HG03108 (cell line): ENCODE data around the gene FAM124A.
"Not testable (repeated sequence)": the region's sequence is repeated elsewhere in the genome, so short reads cannot be mapped to it uniquely, and the experiment has no call there.

Experiments used
- ATAC-seq: cut with Tn5 transposase; IDR thresholded peaks from one replicate; pipeline ENCODE4 v1.9.1; 2021; ENCODE audit warnings: moderate library complexity; ENCODE audit not compliant: unreplicated experiment

FAM124A gene

DNA sequence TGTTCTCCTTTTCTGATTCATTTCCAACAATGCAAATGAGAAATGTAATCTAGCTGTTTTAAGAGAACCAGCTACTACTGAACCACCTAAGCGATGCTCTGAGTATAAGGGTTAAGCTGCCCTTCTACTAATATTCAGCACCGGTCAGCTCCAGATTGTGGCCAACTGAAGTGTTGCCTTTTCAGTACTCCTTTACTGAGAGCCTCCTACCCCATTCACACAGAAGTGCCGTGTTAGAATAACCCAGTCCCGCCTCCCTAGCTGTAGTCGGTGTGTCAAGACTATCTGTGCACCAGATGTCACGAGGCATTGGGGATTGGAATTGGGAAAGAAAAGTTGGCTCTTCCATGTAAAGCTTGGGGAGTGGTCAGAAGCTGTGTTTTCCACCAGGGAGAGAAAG is 45.4 kb downstream of the FAM124A start:
- ATAC-seq = no peak

DNA sequence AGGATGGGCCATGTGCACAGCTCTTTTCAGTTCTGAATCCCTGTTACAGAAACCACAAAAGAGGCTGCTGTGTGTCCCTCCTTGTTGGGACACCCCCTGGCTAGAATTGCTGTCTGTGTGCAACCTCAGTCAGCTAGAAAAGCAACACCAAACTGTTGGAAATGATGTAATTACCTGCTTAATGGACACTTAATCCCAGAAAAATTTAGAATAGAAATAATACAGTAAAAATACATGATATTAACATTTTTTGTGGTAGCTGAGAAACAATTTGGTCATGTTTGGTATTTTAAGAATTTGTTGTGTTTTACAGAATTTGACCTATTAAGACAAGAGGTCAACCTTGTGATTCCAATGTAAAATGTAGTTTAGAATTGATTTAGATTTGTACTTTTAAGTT is 46.8 kb downstream of the FAM124A start:
- no peak for ATAC-seq

DNA sequence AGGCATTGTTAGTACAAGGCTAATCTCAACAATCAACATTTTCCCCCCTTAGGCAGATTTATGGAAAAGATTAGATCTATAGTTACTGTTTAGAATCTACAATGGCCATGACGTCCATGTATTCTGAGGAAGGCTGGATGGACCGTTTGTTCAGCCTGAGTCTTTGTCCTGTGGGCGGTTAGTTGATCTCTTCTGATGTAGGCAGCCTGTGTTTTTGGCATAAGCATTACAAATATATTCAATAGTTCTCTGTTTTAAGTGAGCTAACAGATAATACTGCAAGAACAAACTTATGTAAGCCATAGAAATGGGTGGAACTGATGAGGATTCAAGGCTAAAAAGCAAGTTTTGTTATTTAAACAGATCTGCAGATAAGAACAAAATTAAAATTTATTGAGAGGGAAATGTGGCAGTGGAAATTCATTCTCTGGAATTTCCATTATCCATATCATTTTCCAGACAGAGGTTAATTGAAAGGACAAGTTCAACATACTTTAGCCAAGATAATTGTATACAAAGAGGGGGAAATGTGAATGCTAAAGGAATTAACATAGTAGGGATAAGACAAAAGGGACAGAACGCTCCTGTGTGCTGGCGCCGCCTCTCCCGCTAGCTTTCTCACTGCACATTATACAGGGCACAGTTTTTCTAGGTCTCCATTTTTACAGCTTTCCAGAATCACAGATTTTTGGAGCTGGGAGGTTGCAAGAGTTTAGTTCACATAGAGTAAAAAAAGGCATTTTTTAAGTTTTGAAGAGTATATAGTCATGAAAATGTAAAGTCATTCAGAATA is 48.6 kb downstream of the FAM124A start:
- no peak for ATAC-seq

DNA sequence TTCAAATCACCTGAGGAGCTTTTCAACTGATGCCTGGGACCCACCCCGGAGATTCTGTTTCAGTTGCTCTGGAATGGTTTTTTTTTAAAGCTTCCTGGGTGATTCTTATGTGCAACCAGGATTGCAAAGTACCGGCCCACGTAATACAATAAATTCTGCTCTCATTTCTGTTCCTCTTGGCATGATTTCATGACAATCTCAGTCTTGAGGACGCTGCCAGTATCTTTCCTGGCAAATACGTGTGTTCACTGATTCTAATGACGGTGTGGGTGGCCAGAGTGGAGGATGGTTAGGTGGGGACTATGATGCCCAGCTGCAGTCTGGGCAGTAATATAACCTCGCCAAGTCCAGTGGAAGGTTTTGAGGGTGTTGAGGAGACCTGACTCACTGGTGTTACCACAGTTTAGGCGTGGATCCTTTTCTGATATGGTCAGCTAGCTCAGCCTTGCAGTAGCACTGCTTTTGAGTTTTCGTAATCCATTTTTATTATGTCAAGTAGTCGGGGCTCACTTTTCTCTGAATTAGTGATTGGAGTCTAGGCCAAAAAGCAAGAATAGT is 49.4 kb downstream of the FAM124A start:
- no peak for ATAC-seq

DNA sequence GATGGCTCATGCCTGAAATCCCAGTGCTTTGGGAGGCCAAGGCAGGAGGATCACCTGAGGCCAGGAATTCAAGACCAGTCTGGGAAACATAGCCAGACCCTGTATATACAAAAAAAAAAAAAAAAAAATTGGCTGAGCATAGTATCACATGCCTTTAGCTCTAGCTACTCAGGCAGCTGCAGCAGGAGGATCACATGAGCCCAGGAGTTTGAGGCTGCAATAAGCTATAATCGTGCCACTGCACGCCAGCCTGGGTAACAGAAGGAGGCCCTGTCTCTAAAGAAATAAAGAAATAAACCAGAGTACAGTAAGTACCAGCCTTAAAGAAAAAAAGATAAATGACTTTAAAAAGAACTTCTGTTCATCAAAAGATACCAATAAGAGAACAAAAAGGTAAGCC is 52.9 kb downstream of the FAM124A start:
- no peak for ATAC-seq

DNA sequence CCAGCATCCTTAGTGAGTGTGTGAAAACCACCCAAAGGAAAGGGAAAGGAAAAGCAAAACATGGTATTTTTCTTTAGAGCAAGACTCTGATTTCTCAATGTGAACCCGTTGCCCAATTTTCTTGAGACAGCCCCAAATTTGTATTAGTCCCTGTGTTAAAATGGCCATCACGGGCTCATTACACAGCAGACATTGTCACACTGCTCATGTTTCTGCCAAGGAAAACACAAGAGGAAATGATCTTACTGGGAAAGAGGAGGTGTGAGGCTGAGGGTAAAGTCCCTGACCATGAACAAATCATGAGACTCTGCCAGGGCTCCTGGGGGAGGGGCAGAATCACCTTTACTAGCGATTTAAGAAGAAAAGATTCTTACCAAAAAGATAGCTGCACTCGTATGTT is 54.4 kb downstream of the FAM124A start:
- no peak for ATAC-seq

DNA sequence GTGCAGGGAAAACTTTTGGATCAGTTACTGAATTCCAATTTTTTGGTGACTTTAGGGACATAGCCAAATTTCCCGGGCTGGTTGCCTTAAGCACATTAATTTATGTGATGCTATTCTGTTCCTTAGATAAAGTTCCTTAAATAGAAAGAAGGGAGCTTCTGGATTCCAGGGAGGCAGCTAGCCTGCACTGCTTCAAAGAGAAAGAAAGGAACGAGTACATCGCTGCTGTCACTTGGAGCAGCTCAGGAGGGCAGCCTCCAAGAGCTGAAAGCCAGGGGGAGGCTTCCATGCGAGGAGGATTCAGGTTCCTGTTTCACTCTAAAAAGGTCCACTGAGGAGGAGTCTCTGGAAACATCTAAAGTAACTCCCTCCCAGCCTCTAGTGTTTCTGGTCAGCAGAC is 55.7 kb downstream of the FAM124A start:
- ATAC-seq = no peak

DNA sequence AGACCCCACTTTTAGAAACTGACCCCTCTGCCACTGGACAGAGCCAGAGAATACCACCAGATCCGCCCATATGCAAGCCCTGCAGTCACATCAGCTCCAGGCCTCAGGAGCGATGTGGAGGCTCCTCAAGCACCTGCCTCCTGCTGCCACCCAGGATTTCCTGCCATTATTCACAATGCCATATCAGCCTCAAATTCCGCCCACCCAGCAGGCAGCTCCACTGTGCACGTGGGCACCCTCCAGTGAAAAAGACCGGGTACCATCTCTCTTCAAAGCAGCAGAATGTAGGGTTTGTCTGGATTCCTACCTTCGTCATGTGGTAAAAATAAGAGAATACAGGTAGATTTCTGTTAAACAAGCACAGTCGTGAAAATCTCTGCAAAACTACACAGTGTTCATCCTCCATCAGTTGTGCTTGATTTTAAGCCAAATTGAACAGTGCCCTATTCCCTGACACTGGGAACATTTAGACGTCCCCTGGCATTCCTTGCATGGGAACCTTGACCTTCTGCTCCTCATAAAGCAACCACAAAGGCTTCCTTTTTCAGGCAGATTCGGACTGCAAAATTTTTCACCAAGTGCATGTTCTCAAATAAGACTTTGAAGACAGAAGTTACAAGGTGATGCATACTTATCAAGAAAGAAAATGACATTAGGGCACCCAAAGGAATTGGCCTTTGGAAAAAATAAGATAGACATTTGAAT is 56.4 kb downstream of the FAM124A start:
- ATAC-seq = no peak

DNA sequence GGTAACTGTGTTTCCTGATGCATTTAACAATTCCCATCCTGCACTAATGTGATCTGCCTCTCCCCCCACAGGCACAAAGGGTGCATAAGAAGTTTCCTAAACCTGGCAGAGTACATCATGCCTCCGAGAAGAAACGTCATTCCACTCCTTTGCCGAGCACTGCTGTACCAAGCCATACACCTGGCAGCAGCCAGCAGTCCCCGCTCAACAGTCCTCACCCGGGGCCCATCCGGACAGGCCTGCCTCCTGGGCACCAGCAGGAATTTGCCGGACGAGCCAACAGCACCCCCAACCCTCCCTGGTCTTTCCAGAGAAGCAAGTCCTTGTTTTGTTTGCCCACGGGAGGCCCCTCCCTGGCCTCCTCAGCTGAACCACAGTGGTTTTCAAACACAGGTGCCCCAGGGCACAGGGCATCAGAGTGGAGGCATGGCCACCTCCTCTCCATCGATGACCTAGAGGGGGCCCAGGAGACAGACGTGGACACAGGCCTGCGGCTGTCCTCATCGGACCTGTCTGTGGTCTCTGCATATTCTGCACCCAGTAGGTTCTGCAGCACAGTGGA is 58.3 kb downstream of the FAM124A start:
- no peak for ATAC-seq

DNA sequence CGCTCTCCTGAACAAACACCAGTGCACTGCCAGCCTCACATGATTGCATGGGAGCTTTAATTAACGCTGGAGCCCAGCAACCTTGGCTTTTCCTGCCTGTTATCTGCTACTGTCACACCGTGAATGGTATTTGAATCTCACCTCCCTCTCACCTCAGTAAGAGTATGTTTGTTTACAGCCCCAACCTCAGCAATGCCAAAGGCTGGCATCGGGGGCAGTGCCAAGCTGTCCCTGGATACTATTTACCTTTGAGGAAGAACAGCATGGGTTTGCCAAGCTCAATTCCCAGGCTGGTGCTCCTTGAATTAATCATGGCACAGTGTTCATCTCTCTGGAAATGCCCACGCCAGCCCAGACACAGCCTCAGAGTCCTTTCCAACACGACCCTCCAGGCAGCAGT is 60.1 kb downstream of the FAM124A start:
- ATAC-seq = no peak

DNA sequence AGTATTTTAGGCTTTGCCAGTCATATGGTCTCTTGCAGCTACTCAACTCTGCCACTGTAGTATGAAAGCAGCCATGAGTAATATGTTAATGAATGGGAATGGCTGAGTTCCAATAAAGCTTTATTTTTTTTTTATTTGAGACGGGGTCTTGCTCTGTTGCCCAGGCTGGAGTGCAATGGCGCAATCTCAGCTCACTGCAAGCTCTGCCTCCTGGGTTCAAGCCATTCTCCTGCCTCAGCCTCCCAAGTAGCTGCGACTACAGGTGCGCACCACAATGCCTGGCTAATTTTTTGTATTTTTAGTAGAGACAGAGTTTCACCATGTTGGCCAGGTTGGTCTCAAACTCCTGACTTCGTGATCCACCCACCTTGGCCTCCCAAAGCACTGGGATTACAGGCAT is 60.7 kb downstream of the FAM124A start:
- not testable (repeated sequence) for ATAC-seq

DNA sequence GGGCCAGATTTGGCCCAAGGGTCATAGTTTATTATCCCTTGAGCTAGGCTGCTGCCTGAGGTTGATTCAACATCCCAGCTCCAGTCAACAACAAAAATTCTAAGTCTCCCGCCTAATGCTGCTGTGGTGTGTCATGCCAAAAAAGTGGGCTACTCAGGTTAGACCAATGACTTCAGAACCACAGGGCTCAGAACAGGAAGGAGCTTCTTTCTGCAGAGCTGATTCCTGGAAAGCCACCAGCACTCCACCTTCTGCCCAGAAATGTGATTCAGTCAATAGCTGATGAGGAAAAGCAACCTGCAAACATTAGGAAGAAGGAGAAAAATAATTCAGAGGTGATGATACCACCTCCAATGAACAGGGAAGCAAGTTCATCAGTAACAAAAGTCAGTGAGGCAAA is 61.2 kb downstream of the FAM124A start:
- no peak for ATAC-seq

DNA sequence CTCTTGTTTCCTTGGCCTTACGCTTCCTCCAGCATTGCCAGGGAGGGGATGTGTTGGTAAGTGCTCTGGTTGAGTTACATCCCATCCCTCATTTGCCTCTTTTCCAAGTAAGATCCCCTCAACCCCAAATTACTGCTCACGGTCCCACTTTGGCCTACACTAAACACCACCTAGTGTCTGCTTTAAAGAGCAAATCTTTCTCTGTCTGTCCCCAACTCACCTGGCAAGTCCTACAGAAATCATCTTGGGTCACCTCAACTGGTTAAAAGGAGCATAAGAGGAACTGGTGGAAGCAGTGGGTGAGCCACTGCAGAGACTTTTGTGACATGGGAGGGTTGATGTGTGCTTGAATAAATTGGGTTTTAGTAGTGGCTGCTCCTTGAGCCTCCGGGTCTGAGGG is 62.1 kb downstream of the FAM124A start:
- no peak for ATAC-seq

DNA sequence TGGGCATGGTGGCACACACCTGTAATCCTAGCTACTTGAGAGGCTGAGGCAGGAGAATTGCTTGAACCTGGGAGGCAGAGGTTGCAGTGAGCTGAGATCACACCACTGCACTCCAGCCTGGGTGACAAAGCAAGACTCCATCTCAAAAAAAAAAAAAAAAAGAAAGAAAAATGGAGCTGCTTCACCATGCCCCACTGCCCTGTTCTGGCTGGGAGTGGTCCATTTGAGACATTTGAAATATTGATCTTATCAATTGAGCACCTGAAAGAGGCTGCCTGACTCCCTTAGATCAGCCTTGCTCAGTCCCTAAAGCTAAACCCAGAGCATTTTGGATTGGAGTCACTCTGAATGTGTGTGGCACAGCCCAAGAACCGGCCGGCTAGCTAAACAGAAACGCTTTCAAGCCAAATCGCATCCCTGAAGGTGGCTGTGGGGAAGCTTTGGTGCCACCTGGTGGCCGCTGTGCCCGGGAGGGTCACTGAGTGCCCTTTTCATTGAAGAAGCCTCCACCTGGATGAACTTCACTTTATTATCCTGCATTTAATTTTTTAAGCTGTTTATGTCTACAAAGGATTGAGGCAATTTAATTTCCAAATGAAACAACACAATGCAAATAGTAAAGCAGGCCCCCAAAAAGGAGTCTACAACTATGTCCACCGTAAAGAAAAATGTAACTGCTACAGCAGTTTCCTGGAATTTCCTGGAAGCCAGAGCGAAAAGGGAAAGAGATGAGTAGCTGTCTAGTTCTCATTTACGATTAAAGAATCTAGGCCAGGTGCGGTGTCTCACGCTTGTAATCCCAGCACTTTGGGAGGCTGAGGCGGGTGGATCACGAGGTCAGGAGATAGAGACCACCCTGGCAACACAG is 64.2 kb downstream of the FAM124A start:
- ATAC-seq = peak; percentile 81

DNA sequence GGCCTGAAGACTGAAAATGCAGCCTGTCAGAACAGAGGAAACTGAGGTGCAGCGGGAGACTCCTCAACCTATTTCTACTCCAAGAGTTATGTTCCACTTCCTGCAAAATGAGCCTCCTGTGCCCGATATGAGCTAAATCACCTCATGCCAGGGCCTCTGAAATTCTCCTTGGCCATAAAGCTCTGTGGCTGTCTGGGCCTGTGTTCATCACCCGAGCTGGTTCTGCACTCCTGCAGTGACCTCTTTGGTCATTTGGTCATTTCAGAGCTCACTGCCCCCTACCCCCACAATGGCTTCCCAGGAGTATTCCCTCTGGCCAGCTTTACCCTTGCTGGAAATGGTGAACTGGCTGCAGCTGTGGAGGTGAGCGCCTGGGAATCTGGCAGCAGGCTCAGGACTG is 65.6 kb downstream of the FAM124A start:
- no peak for ATAC-seq

DNA sequence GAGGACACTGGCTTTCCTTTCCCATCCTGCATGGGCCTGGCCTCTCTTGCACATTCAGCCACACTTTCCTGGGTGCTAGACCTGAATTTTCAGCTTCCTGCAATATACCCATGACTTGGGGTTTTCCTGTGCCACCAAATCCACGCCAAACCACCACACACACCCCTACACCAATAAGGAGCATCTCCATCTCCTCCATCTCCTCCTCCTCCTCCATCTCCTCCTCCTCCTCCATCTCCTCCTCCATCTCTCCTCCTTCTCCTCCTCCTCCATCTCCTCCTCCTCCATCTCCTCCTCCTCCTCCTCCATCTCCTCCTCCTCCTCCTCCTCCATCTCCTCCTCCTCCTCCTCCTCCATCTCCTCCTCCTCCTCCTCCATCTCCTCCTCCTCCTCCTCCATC is 66.1 kb downstream of the FAM124A start:
- not testable (repeated sequence) for ATAC-seq

DNA sequence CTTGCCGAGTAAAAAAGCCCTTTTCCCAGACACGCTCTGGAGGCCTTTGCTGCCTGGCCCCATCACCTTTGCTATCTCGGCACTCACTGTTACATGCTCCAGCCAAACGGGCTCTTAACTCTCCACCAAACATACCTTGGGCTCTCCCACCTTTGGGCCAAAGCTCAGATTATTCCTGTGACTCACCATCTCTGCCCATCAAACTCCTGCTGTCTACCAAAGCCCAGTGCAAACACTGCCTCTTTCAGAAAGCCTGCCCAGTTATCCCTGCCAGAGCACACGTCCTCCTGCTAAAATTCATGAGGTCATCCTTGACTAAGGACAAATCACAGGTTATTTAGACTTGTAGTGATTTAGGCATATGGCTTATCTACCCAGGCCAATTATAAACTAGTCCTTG is 69.1 kb downstream of the FAM124A start:
- no peak for ATAC-seq

DNA sequence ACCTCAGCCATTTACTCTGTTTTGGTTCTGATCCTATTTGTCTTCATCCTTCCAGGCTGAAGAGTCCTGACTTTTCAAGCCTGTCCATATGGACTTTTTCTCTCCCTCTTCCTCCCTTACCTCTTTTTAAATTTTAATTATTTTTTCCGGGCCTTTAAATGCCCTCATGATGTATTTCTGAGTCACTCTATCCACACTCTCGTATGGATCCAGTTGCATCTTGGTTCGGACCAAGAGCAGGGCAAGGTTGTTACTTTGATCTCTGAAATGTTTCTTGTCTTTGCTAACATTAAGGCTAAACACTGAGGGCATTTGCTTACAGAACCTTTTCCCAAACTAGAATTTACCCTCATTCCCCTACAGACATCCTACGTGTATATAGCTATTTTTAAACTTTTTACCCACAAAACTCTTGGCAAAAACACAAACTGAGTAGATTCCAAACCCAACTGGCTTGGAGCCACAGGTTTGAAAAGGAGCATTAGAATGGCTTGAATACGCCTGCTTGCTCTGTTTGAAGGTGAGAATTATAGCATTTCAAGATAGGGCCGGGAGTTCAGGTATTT is 69.9 kb downstream of the FAM124A start:
- ATAC-seq = no peak

DNA sequence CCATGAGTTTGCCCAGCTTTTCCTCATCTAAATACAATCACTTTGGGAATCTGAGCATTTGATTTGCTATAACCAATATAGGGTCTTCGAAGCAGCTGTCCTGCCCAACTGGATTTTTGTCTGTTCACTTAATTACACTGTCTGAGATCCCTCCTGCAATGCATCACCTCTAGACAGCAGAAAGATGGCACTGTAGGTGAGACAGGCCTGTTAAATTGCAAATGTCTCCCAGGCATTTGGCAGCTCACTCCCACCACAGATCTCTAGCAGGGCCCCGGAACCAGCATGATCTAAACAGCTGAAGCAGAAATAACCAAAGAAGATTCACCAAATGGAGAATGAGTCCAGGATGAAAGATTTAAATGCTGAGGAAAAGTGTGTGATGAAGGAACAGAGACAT is 75.4 kb downstream of the FAM124A start:
- no peak for ATAC-seq

DNA sequence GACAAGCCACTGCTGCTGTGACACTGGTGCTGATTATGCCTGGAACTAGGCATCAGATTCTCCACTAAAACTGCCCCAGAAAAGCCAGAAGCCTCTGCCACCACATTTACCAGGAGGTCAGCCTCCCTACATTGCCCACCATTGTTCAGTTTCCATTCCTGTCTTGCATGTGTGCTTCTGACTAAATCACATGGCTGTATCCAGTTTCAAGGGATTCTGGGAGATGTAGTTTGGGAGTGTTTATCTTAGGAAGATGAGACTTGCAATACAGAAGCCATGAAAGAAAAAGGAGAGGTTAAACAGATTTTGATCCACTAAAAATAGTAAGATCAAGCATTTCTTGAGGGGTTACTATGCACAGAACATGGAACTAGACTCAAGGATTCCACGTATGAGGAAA is 76.6 kb downstream of the FAM124A start:
- no peak for ATAC-seq

DNA sequence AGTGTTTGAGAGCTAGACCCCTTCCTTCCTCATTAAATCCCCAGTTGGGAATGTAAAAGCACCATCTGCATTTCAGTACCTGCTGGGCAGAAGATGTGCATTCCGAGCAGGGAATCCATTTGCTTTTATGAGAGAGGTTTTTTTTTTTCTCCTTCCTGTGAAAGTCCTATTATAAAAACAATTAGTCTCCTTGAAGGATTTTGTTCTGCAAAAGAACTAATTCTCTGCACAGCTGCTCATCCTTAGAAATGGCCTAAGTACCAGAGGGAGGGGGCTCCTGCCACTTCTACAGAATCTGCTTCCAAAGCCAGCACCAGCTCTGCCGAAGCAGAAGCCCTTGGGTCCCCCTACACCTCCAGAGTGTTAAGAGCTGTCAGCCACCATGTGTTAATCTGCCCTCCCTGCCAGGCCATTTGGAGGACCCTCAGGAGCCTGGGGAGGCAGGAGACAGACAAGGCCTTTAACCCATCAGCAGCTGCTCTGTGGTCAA is 80.9 kb downstream of the FAM124A start:
- no peak for ATAC-seq
